ENCODE results near the gene C8B. TPM values are rescaled to one million over a fixed set of nuclear protein-coding genes. Genes with fewer than 3 reads are reported as not detected.
A peak's percentile ranks its signal among the peaks of the same experiment; 100 is the strongest.

Gene C8B
- polyA plus RNA-seq (ENCODE audit: low read depth in 6 of 6) = not detected

DNA sequence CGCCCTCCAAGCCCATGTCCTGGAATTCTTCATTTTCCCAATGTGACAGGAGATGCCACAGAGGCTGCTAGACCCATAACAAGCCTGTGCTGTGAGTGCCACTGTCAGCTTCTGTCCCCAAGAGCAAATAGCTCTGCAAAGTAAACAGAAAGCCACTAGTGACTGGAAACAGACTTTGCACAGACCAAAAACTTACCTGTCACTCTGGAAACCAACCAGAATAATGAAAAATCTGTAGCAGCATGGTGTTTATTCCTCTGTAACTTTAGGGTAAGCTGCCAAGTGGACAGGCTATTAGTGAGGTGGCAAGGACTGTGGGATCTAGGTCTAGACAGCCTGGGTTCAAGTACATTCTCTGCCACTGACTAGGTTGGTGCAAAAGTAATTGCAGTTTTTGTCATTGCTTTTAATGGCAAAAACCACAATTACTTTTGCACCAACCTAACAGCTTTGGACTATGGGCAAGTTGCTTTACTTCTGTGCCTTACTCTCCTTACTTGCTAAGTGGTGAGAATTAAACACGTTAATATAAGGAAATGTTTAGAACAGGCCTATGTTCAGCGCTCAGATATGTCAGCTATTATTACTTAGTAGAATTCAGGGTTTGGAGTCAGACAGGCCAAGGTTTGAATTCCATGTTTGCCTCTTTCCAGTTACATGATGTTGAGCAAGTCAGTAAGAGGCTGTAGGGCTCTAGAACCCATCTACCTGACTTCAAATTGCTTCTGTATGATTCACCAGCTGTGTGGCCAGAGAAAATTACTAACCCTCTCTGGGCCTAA, at the start of gene C8B:
Gene C8B (minus strand): TSS at position 100 of the 782 bp plus-strand sequence. CDS start 67 bp downstream, at position 33.
- Mint-ChIP-seq H3K4me3 (peak within 1 kb of the TSS in 1 of 8 donors; percentile 1), H3K27ac (no peak within 1 kb of the TSS), H3K4me1 (no peaks in the 10 kb centered on the region), H3K27me3 (peaks cover 0 to 3% (median 0%) of the 10 kb centered on the region in 3 donors), H3K9me3 (peaks cover 0 to 15% (median 0%) of the 10 kb centered on the region in 7 donors), H3K36me3 (no peaks in the 10 kb centered on the region)
- DNase-seq = no peak
- no peak for ATAC-seq (ENCODE audit: low read depth in 2 of 2)

GRCh38 chr1:57015071-57015470, 49.3 kb upstream of the C8B start:
- H3K36me3 Mint-ChIP-seq = no peaks in the 10 kb centered on the region
- H3K4me3 Mint-ChIP-seq = no peak overlapping the region
- DNase-seq (no peak), ATAC-seq (ENCODE audit: low read depth in 2 of 2) (no peak)
- no peak overlapping the region for H3K27ac Mint-ChIP-seq
- peaks cover 4 to 10% (median 7%) of the 10 kb centered on the region in 3 donors for H3K27me3 Mint-ChIP-seq
- H3K4me1 Mint-ChIP-seq = no peaks in the 10 kb centered on the region
- H3K9me3 Mint-ChIP-seq = peaks cover 0 to 5% (median 0%) of the 10 kb centered on the region in 7 donors

DNA sequence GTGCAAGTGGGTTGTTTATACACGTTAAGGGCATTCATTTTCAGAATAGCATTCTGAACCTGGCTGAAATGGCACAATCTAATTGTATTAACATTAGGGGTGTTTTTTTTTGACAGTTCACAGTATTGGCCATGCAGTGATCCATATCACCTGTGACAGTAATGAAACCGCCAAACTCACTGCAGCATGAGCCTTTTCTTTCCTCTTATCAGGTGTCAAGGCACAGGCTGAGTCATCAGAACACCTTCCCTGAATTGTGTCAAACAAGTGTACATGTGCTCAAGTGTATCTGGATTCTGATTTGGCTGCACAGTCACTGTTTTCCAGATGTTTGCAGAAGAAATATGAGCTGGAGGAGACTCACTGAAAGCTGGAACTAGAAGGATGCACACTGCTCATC, 47.7 kb upstream of the C8B start:
- Mint-ChIP-seq H3K4me1 (no peaks in the 10 kb centered on the region), H3K36me3 (no peaks in the 10 kb centered on the region), H3K27me3 (peaks cover 0 to 7% (median 1%) of the 10 kb centered on the region in 3 donors), H3K9me3 (peaks cover 0 to under 1% (median 0%) of the 10 kb centered on the region in 7 donors), H3K27ac (no peak overlapping the region), H3K4me3 (no peak overlapping the region)
- no peak for DNase-seq
- ATAC-seq (ENCODE audit: low read depth in 2 of 2) = no peak

GRCh38 chr1:57012315-57012714, 46.5 kb upstream of the C8B start:
- Mint-ChIP-seq H3K27ac (no peak overlapping the region), H3K27me3 (peaks cover 0 to 7% (median 0%) of the 10 kb centered on the region in 3 donors), H3K36me3 (no peaks in the 10 kb centered on the region), H3K4me1 (no peaks in the 10 kb centered on the region), H3K4me3 (no peak overlapping the region), H3K9me3 (no peaks in the 10 kb centered on the region)
- no peak for ATAC-seq (ENCODE audit: low read depth in 2 of 2)
- DNase-seq = no peak

- Mint-ChIP-seq H3K4me1 (no peaks in the 10 kb centered on the region), H3K9me3 (peaks cover 0 to 4% (median 0%) of the 10 kb centered on the region in 7 donors), H3K27ac (no peak overlapping the region), H3K36me3 (no peaks in the 10 kb centered on the region), H3K4me3 (no peak overlapping the region), H3K27me3 (peaks cover 0 to 8% (median 7%) of the 10 kb centered on the region in 3 donors)
- DNase-seq (no peak), ATAC-seq (ENCODE audit: low read depth in 2 of 2) (no peak)
Observed at GRCh38 chr1:57010511-57010910, 44.7 kb upstream of the C8B start.

GRCh38 chr1:57007948-57008347, 42.1 kb upstream of the C8B start:
- H3K27me3 Mint-ChIP-seq = peaks cover 0 to 8% (median 7%) of the 10 kb centered on the region in 3 donors
- ATAC-seq (ENCODE audit: low read depth in 2 of 2) (no peak), DNase-seq (no peak)
- no peaks in the 10 kb centered on the region for H3K4me1 Mint-ChIP-seq
- H3K4me3 Mint-ChIP-seq = peak overlapping the region in 1 of 8 donors; percentile 67
- no peak overlapping the region for H3K27ac Mint-ChIP-seq
- H3K36me3 Mint-ChIP-seq = no peaks in the 10 kb centered on the region
- H3K9me3 Mint-ChIP-seq = peaks cover 0 to 7% (median 0%) of the 10 kb centered on the region in 7 donors

DNA sequence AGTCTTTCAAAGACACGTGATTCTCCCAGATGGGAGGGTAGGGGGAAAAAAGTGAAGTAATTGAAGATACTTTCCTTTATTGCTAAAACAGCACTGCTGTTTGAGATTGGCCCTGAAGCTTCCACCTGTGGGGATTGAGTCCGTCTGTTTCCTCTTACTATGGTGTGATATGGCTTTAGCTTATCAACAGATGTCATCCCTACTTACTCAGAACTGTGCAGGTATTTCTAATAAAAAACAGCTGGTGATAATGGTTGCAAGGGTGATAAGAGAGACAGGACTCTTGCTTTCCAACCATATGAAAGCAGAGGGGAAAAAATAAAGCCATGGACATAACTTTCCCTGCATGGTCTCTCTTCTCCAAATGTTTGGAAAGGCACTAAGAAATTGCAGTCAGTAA, 41.7 kb upstream of the C8B start:
- Mint-ChIP-seq H3K27me3 (peaks cover 0 to 8% (median 7%) of the 10 kb centered on the region in 3 donors), H3K4me3 (peak overlapping the region in 1 of 8 donors; percentile 67), H3K36me3 (no peaks in the 10 kb centered on the region), H3K27ac (no peak overlapping the region), H3K9me3 (peaks cover 0 to 7% (median 0%) of the 10 kb centered on the region in 7 donors), H3K4me1 (no peaks in the 10 kb centered on the region)
- DNase-seq (no peak), ATAC-seq (ENCODE audit: low read depth in 2 of 2) (no peak)

DNA sequence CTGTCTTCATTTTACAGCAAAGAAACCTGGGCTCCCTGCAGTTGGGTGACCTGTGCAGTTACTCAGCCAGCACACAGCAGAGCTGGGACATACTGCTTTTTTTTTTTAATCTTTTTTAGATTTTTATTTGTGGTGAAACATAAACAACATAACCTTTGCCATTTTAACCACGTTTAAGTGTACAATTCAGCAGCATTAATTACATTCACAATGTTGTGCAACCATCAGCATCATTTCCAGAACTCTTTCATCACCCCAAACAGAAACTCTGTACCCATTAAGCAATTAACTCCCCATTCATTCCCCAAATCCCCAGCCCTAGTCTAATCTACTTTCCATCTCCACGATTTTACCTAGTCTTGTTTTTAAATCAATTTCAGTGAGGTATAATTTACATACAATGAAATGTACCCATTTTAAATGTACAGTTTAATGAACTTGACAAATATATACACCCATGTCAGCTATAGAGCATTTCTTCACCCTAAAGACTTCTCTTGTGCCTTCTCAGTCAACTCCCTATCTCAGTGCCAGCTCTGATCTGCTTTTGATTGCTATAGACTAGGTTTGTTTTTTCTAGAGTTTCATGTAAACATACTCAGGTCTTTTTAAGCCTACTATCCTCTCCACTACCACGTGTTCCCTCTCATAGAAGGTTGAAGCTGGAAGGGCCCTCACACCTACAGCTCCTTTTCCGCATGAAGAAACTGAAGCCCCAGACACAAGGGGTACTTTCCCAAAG, 37.8 kb upstream of the C8B start:
- Mint-ChIP-seq H3K27me3 (peaks cover 0 to 8% (median 0%) of the 10 kb centered on the region in 3 donors), H3K36me3 (no peaks in the 10 kb centered on the region), H3K9me3 (peaks cover 0 to 11% (median 0%) of the 10 kb centered on the region in 7 donors), H3K4me3 (no peak overlapping the region), H3K4me1 (no peaks in the 10 kb centered on the region), H3K27ac (no peak overlapping the region)
- DNase-seq (no peak), ATAC-seq (ENCODE audit: low read depth in 2 of 2) (no peak)

DNA sequence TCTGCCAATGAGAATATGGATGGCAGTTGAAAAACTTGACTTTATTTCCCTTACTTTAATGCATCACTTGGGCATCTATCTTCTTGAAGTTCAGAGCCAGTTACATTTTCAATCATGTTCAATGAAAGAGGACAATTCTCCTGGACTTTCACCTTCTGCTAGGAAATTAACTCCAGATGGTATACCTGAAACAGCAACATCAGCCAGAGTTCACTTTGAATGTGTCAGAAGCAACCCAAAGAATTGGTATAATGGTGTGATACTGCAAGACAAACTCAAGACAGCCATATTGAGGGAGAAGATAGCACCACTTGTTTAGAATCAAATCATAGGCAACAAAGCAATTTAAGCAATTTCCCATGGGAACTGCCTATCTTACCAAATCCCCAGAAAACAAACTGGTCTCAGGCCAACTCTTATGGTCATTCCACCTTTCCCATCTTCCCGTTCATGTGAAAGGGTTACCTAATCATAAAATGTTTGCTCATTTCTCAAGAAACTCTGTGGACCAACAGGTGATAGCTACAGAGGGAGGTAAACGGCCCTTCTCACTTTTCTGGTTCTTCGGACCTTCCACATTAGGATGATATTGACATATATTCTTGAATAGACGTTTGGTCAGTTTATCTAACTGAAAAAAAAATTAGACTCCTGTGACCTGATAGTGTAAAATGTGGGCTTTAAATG, 29.7 kb upstream of the C8B start:
- Mint-ChIP-seq H3K27ac (no peak overlapping the region), H3K27me3 (peaks cover 0 to 10% (median 9%) of the 10 kb centered on the region in 3 donors), H3K36me3 (no peaks in the 10 kb centered on the region), H3K4me3 (no peak overlapping the region), H3K9me3 (peaks cover 0 to 5% (median 0%) of the 10 kb centered on the region in 7 donors), H3K4me1 (no peaks in the 10 kb centered on the region)
- no peak for DNase-seq
- no peak for ATAC-seq (ENCODE audit: low read depth in 2 of 2)

DNA sequence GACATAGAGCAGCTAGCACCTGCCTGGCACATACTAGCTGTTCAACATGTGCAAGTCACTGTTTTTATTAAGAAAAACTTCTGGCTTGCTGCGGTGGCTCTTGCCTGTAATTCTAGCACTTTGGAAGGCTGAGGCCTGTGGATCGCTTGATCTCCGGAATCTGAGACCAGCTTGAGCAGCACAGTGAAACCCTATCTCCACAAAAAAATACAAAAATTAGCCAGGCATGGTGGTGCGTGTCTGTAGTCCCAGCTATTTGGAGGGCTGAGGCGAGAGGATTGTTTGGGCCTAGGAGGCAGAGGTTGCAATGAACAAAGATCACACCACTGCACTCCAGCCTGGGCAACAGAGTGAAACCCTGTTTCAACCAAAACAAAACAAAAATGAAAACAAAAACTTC, 27.7 kb upstream of the C8B start:
- H3K4me3 Mint-ChIP-seq = no peak overlapping the region
- DNase-seq (no peak), ATAC-seq (ENCODE audit: low read depth in 2 of 2) (no peak)
- peaks cover 0 to 11% (median 9%) of the 10 kb centered on the region in 3 donors for H3K27me3 Mint-ChIP-seq
- peaks cover 0 to 5% (median 0%) of the 10 kb centered on the region in 7 donors for H3K9me3 Mint-ChIP-seq
- no peaks in the 10 kb centered on the region for H3K4me1 Mint-ChIP-seq
- H3K36me3 Mint-ChIP-seq = no peaks in the 10 kb centered on the region
- H3K27ac Mint-ChIP-seq = no peak overlapping the region

GRCh38 chr1:56992318-56993125, 26.7 kb upstream of the C8B start:
- Mint-ChIP-seq H3K4me1 (no peaks in the 10 kb centered on the region), H3K27ac (no peak overlapping the region), H3K36me3 (no peaks in the 10 kb centered on the region), H3K27me3 (peaks cover 0 to 11% (median 9%) of the 10 kb centered on the region in 3 donors), H3K4me3 (no peak overlapping the region), H3K9me3 (peaks cover 0 to 5% (median 0%) of the 10 kb centered on the region in 7 donors)
- DNase-seq (no peak), ATAC-seq (ENCODE audit: low read depth in 2 of 2) (no peak)

- H3K27ac Mint-ChIP-seq = no peak overlapping the region
- no peak overlapping the region for H3K4me3 Mint-ChIP-seq
- H3K9me3 Mint-ChIP-seq = peaks cover 0 to 5% (median 0%) of the 10 kb centered on the region in 7 donors
- DNase-seq = no peak
- peaks cover 0 to 11% (median 9%) of the 10 kb centered on the region in 3 donors for H3K27me3 Mint-ChIP-seq
- no peaks in the 10 kb centered on the region for H3K36me3 Mint-ChIP-seq
- no peak for ATAC-seq (ENCODE audit: low read depth in 2 of 2)
- H3K4me1 Mint-ChIP-seq = no peaks in the 10 kb centered on the region
Observed at GRCh38 chr1:56991576-56991975, 25.8 kb upstream of the C8B start.

DNA sequence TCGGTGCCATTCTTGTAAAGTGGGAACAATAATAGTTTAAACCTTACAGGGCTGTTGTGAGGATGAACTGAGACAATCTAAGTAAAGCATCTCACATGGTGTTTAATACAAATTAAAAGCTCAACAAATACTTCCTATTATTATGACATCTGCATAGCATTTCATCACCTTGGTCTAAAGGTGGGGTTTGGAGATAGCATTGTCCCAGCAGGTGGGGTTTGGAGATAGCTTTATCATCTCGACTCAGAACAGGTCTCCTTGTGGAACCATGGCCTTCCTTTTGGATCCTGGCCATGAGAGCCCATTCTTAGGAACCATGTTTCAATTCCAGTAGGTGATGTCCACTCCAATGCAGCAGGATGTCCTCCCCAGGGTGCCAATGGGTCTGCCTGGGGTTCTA, 20.6 kb upstream of the C8B start:
- no peak overlapping the region for H3K27ac Mint-ChIP-seq
- H3K4me1 Mint-ChIP-seq = no peaks in the 10 kb centered on the region
- peaks cover 0 to 4% (median 0%) of the 10 kb centered on the region in 3 donors for H3K27me3 Mint-ChIP-seq
- peaks cover 0 to 4% (median 0%) of the 10 kb centered on the region in 7 donors for H3K9me3 Mint-ChIP-seq
- no peak overlapping the region for H3K4me3 Mint-ChIP-seq
- no peak for ATAC-seq (ENCODE audit: low read depth in 2 of 2)
- DNase-seq = no peak
- H3K36me3 Mint-ChIP-seq = no peaks in the 10 kb centered on the region

Measured in naive B cell (primary cell).